HG02943 (cell line): ENCODE measurements around the gene PAGE2.
"Not testable (repeated sequence)": the region's sequence is repeated elsewhere in the genome, so short reads cannot be mapped to it uniquely, and the experiment has no call there.

Experiments used
- ATAC-seq: cut with Tn5 transposase; IDR thresholded peaks from one replicate; pipeline ENCODE4 v1.9.1; 2021; ENCODE audit warnings: mild to moderate bottlenecking, low read depth, moderate library complexity; ENCODE audit not compliant: unreplicated experiment

PAGE2 gene, protein sequence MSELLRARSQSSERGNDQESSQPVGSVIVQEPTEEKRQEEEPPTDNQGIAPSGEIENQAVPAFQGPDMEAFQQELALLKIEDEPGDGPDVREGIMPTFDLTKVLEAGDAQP

GRCh38 chrX:55088795-55089489, at the start of gene PAGE2:
Gene PAGE2 (plus strand): TSS chrX:55089018. CDS start chrX:55090021, 1,003 bp downstream.
- ATAC-seq, result no peak

GRCh38 chrX:55039471-55039870, 49.3 kb upstream of the PAGE2 start:
- no peak for ATAC-seq

- ATAC-seq, result no peak
These were observed 47.3 kb upstream of the PAGE2 start for GRCh38 chrX:55041514-55041913.

DNA sequence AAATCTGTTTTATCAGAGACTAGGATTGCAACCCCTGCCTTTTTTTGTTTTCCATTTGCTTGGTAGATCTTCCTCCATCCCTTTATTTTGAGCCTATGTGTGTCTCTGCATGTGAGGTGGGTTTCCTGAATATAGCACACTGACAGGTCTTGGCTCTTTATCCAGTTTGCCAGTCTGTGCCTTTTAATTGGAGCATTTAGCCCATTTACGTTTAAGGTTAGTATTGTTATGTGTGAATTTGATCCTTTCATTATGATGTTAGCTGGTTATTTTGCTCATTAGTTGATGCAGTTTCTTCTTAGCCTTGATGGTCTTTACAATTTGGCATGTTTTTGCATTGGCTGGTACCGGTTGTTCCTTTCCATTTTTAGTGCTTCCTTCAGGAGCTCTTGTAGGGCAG, 38.2 kb upstream of the PAGE2 start:
- ATAC-seq, result not testable (repeated sequence)

DNA sequence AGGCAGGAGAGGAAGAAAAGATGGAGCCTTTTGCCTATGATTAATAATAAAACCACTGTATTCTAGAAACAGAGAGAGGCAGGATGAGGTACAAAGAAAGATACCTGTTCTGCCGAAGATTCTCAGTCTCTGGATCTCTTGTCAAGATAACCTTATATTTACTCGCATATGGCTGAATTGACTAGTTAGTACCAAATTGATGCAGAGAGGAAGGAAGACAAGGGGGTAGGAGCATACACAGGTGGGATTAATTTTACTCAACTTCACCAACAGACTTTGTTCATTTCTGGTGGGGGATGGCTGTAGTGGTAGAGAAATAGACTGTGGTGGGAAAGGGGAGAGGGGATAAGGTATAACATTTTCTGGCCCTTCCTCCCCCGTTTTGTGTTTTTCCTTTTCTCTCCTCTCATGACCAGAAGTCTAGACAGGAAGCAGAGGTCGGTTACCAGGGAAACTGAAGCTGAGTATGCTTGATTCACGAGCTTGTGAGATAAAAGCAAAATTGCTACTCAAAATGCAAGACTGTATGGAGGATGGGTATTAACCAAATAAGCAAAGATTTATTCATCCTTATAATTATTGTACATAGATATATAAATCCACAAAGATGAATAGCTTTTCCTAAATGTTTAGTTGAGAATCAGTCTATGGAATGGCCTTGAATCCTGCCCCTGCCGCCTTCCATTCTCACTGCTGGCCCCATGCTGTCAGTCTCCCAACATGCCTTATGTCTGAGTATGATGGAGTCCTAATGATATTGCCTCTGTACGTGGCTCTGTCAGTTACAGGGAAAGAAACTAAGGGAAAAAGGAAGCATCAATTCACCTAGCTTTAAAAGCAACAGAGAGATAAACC, 31.8 kb upstream of the PAGE2 start:
- ATAC-seq, result no peak

- ATAC-seq, result no peak
These were observed 31.1 kb upstream of the PAGE2 start for GRCh38 chrX:55057675-55058249.

GRCh38 chrX:55067180-55067579, 21.6 kb upstream of the PAGE2 start:
- ATAC-seq, result not testable (repeated sequence)

GRCh38 chrX:55072286-55072685, 16.5 kb upstream of the PAGE2 start:
- no peak for ATAC-seq

DNA sequence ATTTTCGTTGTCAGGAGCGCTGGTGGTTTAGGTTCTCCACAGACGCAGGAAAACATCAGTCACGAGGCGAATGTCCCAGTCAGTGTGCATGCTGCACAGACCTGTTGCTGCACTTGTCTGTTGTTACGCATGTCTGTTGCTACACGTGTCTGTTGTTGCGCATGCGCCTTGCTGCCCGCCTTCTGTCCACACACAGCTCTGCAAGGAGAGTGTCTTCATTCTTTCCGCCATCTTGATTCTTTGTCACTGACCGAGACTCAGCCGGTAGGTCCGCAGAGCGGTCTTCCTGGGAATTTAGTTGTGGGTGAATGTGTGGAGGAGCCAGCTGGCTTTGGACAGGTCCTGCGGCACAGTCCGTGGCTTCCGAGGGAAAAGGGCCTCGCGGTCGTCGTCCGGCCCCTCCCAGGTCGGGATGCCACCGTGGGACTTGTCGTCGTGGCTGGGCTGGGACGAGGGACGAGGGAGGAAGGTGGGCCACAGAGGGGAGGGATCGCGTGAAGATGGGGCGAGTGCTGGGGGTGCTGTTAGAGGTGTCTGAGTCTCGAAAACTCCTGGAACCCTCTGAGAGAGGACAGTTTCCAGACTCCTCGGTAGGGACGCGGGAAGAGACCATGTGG, 13.9 kb upstream of the PAGE2 start, which contains the start of gene PAGE2B:
TSS of gene PAGE2B (plus strand) at position 180 of the 617 bp plus-strand sequence. CDS start 1,012 bp downstream, outside the sequence.
- ATAC-seq, result no peak

DNA sequence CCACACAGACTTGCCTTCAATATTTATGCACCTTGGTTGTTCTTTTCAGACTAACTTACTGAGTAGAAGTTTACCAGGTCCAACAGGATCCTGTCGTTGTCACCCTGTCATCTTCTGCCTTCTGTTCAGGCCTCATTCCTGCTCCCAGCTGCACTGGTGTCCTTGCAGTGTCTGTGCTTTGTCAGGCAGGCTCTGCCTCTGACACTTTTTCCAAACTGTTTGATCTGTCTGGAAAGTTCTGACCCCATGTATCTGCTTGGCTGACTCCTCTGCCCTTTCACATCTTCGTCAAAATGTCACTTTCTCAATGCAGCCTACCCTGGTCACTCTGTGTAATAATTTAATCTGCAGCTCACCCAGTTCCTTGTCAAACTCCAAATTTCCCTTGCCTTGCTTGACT, 9.9 kb downstream of the PAGE2 start:
- ATAC-seq, result no peak

GRCh38 chrX:55099162-55099561, 10.3 kb downstream of the PAGE2 start:
- no peak for ATAC-seq

- no peak for ATAC-seq
These were observed 13.9 kb downstream of the PAGE2 start for GRCh38 chrX:55102754-55103153.

- ATAC-seq, result no peak
These were observed 18.4 kb downstream of the PAGE2 start for GRCh38 chrX:55107262-55107661.

DNA sequence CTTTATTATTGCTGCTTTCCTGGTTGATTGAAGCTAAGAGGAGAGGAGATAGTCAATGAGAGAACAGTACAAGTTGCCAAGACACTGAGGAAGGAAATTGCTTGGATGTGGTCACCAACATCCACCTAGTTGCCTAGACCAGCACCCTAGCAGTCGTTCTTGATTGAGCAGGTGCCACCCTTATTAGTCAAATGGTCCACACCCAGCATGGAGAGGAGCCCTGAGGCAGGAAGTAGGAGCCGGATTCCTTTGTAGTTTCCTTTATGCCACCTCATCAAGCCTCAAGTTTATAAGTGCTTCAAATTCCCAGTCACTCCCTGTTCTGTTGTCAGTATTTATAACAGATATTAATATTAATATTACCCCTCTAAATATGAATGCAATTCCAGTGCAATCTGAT, 19.1 kb downstream of the PAGE2 start:
- ATAC-seq, result no peak

- ATAC-seq, result no peak
These were observed 20.5 kb downstream of the PAGE2 start for GRCh38 chrX:55109306-55109705.

DNA sequence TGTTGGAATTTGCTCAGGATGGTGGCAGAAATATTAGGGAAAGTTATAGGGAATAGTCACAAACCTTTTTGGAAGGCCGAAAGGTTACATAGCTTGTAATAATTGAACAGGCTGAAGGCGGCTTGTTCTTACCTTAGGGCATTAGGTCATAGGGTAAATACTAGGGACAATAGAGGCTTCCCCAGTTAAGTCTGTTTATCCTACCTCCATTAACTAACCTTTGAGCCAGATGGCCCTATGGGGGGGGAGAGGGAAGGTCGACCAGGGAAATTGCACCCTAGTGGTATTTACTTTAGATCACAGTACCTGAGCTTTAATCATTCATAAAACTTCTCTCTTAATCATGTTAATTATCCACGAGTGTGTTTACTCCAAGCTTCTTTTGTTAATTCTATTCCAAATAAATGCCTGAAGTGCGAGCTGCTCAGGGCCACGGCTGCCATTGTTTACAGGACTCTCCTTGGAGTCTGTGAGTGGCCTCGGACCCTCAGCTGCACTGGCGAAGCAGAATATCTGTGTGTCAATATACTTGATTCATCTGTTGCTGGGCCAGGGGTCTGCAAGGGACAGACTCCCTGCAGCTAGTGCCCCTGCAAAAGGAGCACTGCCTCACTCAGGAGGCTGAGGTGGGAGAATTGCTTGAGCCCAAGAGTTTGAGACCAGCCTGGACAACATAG, 22.9 kb downstream of the PAGE2 start:
- no peak for ATAC-seq

DNA sequence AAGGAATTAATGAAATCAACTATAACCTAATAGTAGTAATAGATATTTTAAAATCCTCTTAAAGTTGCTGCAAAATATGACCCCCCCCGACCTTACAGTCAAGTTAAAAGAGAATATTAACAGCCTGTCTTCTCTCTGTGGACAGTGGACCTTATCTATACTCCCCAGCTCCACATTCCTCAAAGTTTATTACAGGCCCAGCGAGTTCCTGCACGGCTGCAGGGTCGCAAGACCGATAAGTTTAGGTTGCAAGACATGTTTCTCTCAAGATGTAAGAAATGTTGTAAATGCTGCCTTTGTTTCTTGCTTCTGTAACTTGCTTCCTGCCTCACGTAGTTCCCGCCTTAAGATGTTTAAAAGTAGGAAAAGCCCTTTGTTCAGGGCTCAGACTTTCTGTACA, 27.8 kb downstream of the PAGE2 start:
- ATAC-seq, result not testable (repeated sequence)

- ATAC-seq, result no peak
These were observed 29.8 kb downstream of the PAGE2 start for GRCh38 chrX:55118574-55118973.

DNA sequence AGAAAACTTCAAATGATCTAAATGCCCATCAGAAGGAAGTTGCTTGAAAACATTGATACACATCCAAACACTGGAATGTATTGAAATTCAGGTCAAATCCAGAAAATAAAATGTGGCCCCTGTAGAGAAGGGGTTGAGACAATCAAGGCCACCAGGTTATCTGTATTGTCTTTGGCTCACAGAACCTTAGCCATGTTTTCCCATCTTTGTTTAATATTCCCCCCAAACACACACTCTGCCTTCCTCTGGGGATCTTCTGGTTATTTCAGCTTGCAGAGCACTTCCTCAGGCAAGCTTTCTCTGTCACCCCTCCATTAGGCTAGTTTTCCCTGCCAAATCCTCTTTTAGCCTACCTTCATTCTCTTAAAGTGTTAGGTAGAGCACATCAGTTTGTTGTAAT, 30.5 kb downstream of the PAGE2 start:
- no peak for ATAC-seq

DNA sequence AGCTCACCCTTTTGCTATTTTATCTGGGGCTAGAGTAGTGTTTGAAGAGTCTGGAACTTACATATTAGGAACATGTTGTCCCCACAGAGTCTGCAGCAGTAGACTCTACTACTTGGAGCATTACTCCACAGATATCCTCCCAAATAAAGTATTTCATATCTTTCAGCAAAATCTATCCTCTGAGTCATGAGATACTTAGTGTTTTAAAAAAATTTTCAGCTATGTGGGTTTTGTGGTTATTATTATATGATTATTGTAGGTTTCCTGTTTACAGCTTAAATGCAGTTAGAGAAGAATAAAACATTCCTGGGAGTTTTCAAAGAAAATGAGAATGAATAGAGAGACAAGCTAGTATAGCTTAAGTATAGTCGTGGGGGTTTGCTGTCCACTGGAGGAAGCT, 30.9 kb downstream of the PAGE2 start:
- ATAC-seq, result no peak
